A673 (cell line): ENCODE data around the gene ATF5. TPM values are rescaled to one million over a fixed set of nuclear protein-coding genes. Genes with fewer than 3 reads are reported as not detected.

Experiments
- BruUV-seq: library from RNA; stranded (reverse); fragments of 400-500 nt; replicated peaks from 2 replicates; lab custom pipeline; 2021; lab: Mats Ljungman, UMichigan
- CTCF ChIA-PET: fragments of 300-600 bp; sonication (Branson Sonifier 250); formaldehyde crosslinking; loops from one replicate; lab custom pipeline; 2022; ENCODE audit warnings: antibody characterized with exemption; lab: Charles Lee
- POLR2A ChIA-PET: fragments of 300-600 bp; sonication (Branson Sonifier 250); formaldehyde crosslinking; loops from one replicate; lab custom pipeline; 2022; ENCODE audit warnings: antibody characterized with exemption; ENCODE audit not compliant: low non-redundant PET; lab: Charles Lee
- DNase-seq: peaks from one replicate; pipeline ENCODE4 v3.0.0-alpha.2; 2015; ENCODE audit warnings: low spot score
- H3K27ac ChIP-seq: fragments of 200-600 bp; sonication (generic); 2 replicates; pipeline ENCODE4 v1.5.1; 2016; ENCODE audit warnings: mixed run types, low read depth, mild to moderate bottlenecking, mixed read lengths, antibody characterized with exemption, low read length; ENCODE audit not compliant: poor library complexity, severe bottlenecking
- H3K27me3 ChIP-seq: fragments of 200-600 bp; sonication (generic); replicated peaks from 2 replicates; pipeline ENCODE4 v1.6.1; 2017; ENCODE audit warnings: mixed run types, low read depth, mild to moderate bottlenecking, mixed read lengths, antibody characterized with exemption, low read length; ENCODE audit not compliant: insufficient read depth, poor library complexity
- H3K36me3 ChIP-seq: fragments of 200-600 bp; sonication (generic); 2 replicates; pipeline ENCODE4 v1.6.1; 2016; ENCODE audit warnings: mixed run types, mild to moderate bottlenecking, mixed read lengths, antibody characterized with exemption, low read length; ENCODE audit not compliant: insufficient read depth, poor library complexity, severe bottlenecking
- H3K4me1 ChIP-seq: fragments of 200-600 bp; sonication (generic); 2 replicates; pipeline ENCODE4 v1.6.1; 2017; ENCODE audit warnings: mixed run types, mild to moderate bottlenecking, mixed read lengths, antibody characterized with exemption, low read length; ENCODE audit not compliant: insufficient read depth, poor library complexity, severe bottlenecking
- H3K4me3 ChIP-seq: fragments of 200-600 bp; sonication (generic); 2 replicates; pipeline ENCODE4 v1.5.1; 2016; ENCODE audit warnings: low read depth, mixed run types, mild to moderate bottlenecking, mixed read lengths, low read length; ENCODE audit not compliant: poor library complexity, severe bottlenecking
- H3K9me3 ChIP-seq: fragments of 200-600 bp; sonication (generic); 2 replicates; pipeline ENCODE4 v1.6.1; 2016; ENCODE audit warnings: mixed run types, low read depth, mild to moderate bottlenecking, mixed read lengths, antibody characterized with exemption, low read length; ENCODE audit not compliant: poor library complexity, severe bottlenecking
- EZH2 ChIP-seq: fragments of 200-600 bp; sonication (generic); IDR thresholded peaks from 2 replicates; pipeline ENCODE4 v1.6.1; 2017; ENCODE audit warnings: borderline replicate concordance, low read depth, mild to moderate bottlenecking, mixed read lengths, antibody characterized with exemption, low read length; ENCODE audit not compliant: poor library complexity, severe bottlenecking
- intact Hi-C: fragments of 100-400 bp; cut with micrococcal nuclease; formaldehyde crosslinking; loops from one replicate; pipeline ENCODE4 v1.10.0; 2022; ENCODE audit not compliant: unreplicated experiment
- total RNA-seq: library from RNA; stranded (reverse); gene quantifications from 2 replicates; pipeline ENCODE4 v1.2.3, GENCODE V29; 2021
- TF ChIP-seq, protein P1 (sequence below): fragments of 300-800, 200-600 bp; sonication (generic); conservative IDR thresholded peaks from 2 replicates; pipeline ENCODE4 v1.5.1; 2017; ENCODE audit warnings: low read depth, mild to moderate bottlenecking, antibody characterized with exemption, low read length, moderate library complexity, mixed read lengths

Gene ATF5
- total RNA-seq, 1 experiment from 2014 or later, result 302 TPM

GRCh38 chr19:49908480-49909420 lies 20.3 kb upstream of the ATF5 start:
- TF ChIP-seq, protein P1, sequence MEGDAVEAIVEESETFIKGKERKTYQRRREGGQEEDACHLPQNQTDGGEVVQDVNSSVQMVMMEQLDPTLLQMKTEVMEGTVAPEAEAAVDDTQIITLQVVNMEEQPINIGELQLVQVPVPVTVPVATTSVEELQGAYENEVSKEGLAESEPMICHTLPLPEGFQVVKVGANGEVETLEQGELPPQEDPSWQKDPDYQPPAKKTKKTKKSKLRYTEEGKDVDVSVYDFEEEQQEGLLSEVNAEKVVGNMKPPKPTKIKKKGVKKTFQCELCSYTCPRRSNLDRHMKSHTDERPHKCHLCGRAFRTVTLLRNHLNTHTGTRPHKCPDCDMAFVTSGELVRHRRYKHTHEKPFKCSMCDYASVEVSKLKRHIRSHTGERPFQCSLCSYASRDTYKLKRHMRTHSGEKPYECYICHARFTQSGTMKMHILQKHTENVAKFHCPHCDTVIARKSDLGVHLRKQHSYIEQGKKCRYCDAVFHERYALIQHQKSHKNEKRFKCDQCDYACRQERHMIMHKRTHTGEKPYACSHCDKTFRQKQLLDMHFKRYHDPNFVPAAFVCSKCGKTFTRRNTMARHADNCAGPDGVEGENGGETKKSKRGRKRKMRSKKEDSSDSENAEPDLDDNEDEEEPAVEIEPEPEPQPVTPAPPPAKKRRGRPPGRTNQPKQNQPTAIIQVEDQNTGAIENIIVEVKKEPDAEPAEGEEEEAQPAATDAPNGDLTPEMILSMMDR, result no peak
- TF ChIP-seq EZH2, result no peak
- Histone ChIP-seq H3K4me3 (no peak overlapping the region), H3K4me1 (no peaks in the 10 kb centered on the region), H3K27ac (no peak overlapping the region), H3K36me3 (peaks cover 48% of the 10 kb centered on the region), H3K27me3 (no peaks in the 10 kb centered on the region), H3K9me3 (no peaks in the 10 kb centered on the region)
- intact Hi-C loops, result no loop called here
- ChIA-PET CTCF (interaction anchor here (0.7 kb wide), 1 partner anchor 18 kb away, joined by 3 read pairs; no protein-coding TSS in a partner anchor), POLR2A (no interaction called here)
- DNase-seq, result no peak
- no TSS peak for BruUV-seq

DNA sequence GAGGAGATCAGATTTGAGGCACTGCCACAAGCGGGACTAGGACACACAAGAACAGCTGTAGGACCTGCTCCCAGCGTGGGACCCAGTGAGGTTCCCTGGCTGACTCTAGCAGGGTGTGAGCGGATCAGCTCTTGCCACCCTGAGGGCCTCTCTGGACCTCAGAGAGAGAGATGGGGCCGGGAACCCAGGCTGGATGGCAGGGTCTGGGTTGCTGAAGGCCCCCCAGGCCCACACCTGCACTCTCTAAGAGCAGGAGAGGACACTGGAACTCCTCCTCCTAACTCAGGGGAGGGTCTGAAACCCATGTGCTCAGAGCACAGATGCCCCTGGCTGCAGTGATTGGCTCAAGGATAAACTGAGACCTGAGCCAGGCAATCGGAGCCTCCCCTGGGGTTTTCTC lies 18.8 kb upstream of the ATF5 start:
- intact Hi-C loops, result no loop called here
- TF ChIP-seq, protein P1, result no peak
- TF ChIP-seq EZH2, result no peak
- H3K27me3 ChIP-seq, result no peaks in the 10 kb centered on the region
- DNase-seq, result no peak
- H3K4me1 ChIP-seq, result no peaks in the 10 kb centered on the region
- no peak overlapping the region for H3K4me3 ChIP-seq
- ChIA-PET CTCF (interaction anchor here (0.5 kb wide), 1 partner anchor 24 kb away, joined by 3 read pairs; no protein-coding TSS in a partner anchor), POLR2A (no interaction called here)
- no TSS peak for BruUV-seq
- peaks cover 57% of the 10 kb centered on the region for H3K36me3 ChIP-seq
- H3K9me3 ChIP-seq, result no peaks in the 10 kb centered on the region
- no peak overlapping the region for H3K27ac ChIP-seq

- TF ChIP-seq EZH2, result no peak
- TF ChIP-seq, protein P1, result no peak
- no peaks in the 10 kb centered on the region for H3K9me3 ChIP-seq
- no peak overlapping the region for H3K4me3 ChIP-seq
- peaks cover 63% of the 10 kb centered on the region for H3K36me3 ChIP-seq
- H3K4me1 ChIP-seq, result no peaks in the 10 kb centered on the region
- DNase-seq, result no peak
- no peaks in the 10 kb centered on the region for H3K27me3 ChIP-seq
- POLR2A ChIA-PET, result interaction anchor here (0.6 to 1.0 kb wide), 2 partner anchors 18 to 19 kb away, joined by 8 to 11 read pairs; no protein-coding TSS in a partner anchor
- CTCF ChIA-PET, result no interaction called here
- intact Hi-C loops, result no loop called here
- H3K27ac ChIP-seq, result no peak overlapping the region
- no TSS peak for BruUV-seq
Observed at GRCh38 chr19:49911381-49912145, 17.4 kb upstream of the ATF5 start.
